Stimulated activated CD4-positive, alpha-beta T cell treated with anti-CD3 and anti-CD28 coated beads, Interleukin-4, amount 100 ng/mL, for 24 hours (primary cell): ENCODE results near the gene FAM107A.

ENCODE experiments used
- DNase-seq: peaks from one replicate; pipeline ENCODE4 v3.0.0-alpha.2; 2020

FAM107A gene

GRCh38 chr3:58577269-58577821 is at the start of gene FAM107A:
Gene FAM107A (minus strand): TSS chr3:58577391. CDS start chr3:58569860, 7,531 bp downstream.
- no peak for DNase-seq

GRCh38 chr3:58625196-58625824 is 48.1 kb upstream of the FAM107A start:
- DNase-seq, result no peak

- DNase-seq, result no peak
Measured at GRCh38 chr3:58624550-58624949, 47.4 kb upstream of the FAM107A start.

GRCh38 chr3:58623961-58624360 is 46.8 kb upstream of the FAM107A start:
- DNase-seq, result no peak

- no peak for DNase-seq
Measured at GRCh38 chr3:58623478-58623877, 46.3 kb upstream of the FAM107A start.

- DNase-seq, result no peak
Measured at GRCh38 chr3:58622892-58623291, 45.7 kb upstream of the FAM107A start.

- no peak for DNase-seq
Measured at GRCh38 chr3:58622436-58622835, 45.2 kb upstream of the FAM107A start.

GRCh38 chr3:58621086-58621830 is 44.1 kb upstream of the FAM107A start:
- no peak for DNase-seq

GRCh38 chr3:58620421-58620820 is 43.2 kb upstream of the FAM107A start:
- DNase-seq, result no peak

GRCh38 chr3:58617338-58617761 is 40.2 kb upstream of the FAM107A start:
- DNase-seq, result no peak

- no peak for DNase-seq
Measured at GRCh38 chr3:58613236-58614132, 36.3 kb upstream of the FAM107A start.

- DNase-seq, result no peak
Measured at GRCh38 chr3:58612830-58613229, 35.6 kb upstream of the FAM107A start.

- DNase-seq, result no peak
Measured at GRCh38 chr3:58609990-58610389, 32.8 kb upstream of the FAM107A start.

- no peak for DNase-seq
Measured at GRCh38 chr3:58608648-58609047, 31.5 kb upstream of the FAM107A start.

- no peak for DNase-seq
Measured at GRCh38 chr3:58607816-58608215, 30.6 kb upstream of the FAM107A start.

GRCh38 chr3:58606693-58607092 is 29.5 kb upstream of the FAM107A start:
- DNase-seq, result no peak

- DNase-seq, result no peak
Measured at GRCh38 chr3:58604031-58604430, 26.8 kb upstream of the FAM107A start.

GRCh38 chr3:58603606-58604005 is 26.4 kb upstream of the FAM107A start:
- DNase-seq, result no peak

- no peak for DNase-seq
Measured at GRCh38 chr3:58597770-58598310, 20.6 kb upstream of the FAM107A start.

GRCh38 chr3:58596834-58597518 is 19.8 kb upstream of the FAM107A start:
- DNase-seq, result no peak

- DNase-seq, result no peak
Measured at GRCh38 chr3:58594117-58594516, 16.9 kb upstream of the FAM107A start.
